Measurements from ENCODE around the gene WNK4. TPM values are rescaled to one million over a fixed set of nuclear protein-coding genes. Genes with fewer than 3 reads are reported as not detected.
A peak's percentile ranks its signal among the peaks of the same experiment; 100 is the strongest.

WNK4 gene
- total RNA-seq, 1 donor from 2014 or later, result not detected

- no peak for DNase-seq (ENCODE audit: low spot score in 2 of 2)
- Histone ChIP-seq H3K36me3 (peaks cover 27 to 45% of the 10 kb centered on the region in 2 donors), H3K27me3 (no peaks in the 10 kb centered on the region), H3K4me1 (peaks cover 6% of the 10 kb centered on the region in 2 donors), H3K9me3 (no peaks in the 10 kb centered on the region), H3K4me3 (no peak overlapping the region), H3K27ac (no peak overlapping the region)
- TF ChIP-seq CTCF (IDR thresholded peaks at IDR 0.05), result no peak
- intact Hi-C loops (cut with DNase I), result no loop called here
These were observed 4.8 kb upstream of the WNK4 start for GRCh38 chr17:42775534-42776098.

GRCh38 chr17:42778570-42778969 is 1.8 kb upstream of the WNK4 start:
- Histone ChIP-seq H3K36me3 (peaks cover 27 to 45% of the 10 kb centered on the region in 2 donors), H3K27me3 (peaks cover 5% of the 10 kb centered on the region), H3K4me3 (no peak overlapping the region), H3K27ac (no peak overlapping the region), H3K9me3 (no peaks in the 10 kb centered on the region), H3K4me1 (peaks cover 10% of the 10 kb centered on the region in 2 donors)
- intact Hi-C loops (cut with DNase I), result no loop called here
- TF ChIP-seq CTCF (IDR thresholded peaks at IDR 0.05), result no peak
- DNase-seq (ENCODE audit: low spot score in 2 of 2), result no peak

GRCh38 chr17:42779304-42779935 is 990 bp upstream of the WNK4 start:
- peaks cover 6 to 7% of the 10 kb centered on the region in 2 donors for H3K4me1 ChIP-seq

GRCh38 chr17:42780851-42781638 is 635 bp downstream of the WNK4 start:
- no peak for TF ChIP-seq CTCF (IDR thresholded peaks at IDR 0.05)
- H3K4me1 ChIP-seq, result peaks cover 6% of the 10 kb centered on the region in 2 donors
- H3K27me3 ChIP-seq, result peaks cover 12% of the 10 kb centered on the region
- H3K4me3 ChIP-seq, result peak overlapping the region; percentile 45 to 47
- no peaks in the 10 kb centered on the region for H3K9me3 ChIP-seq
- H3K27ac ChIP-seq, result no peak overlapping the region
- no peak for DNase-seq (ENCODE audit: low spot score in 2 of 2)
- peaks cover 21 to 34% of the 10 kb centered on the region in 2 donors for H3K36me3 ChIP-seq
- intact Hi-C loops (cut with DNase I), result no loop called here

More at GRCh38 chr17:42779304-42779935, 990 bp upstream of the WNK4 start:
- DNase-seq (ENCODE audit: low spot score in 2 of 2), result no peak
- Histone ChIP-seq H3K4me3 (no peak overlapping the region), H3K27me3 (peaks cover 12% of the 10 kb centered on the region), H3K36me3 (peaks cover 27 to 45% of the 10 kb centered on the region in 2 donors), H3K9me3 (no peaks in the 10 kb centered on the region), H3K27ac (no peak overlapping the region)
- intact Hi-C loops (cut with DNase I), result no loop called here
- no peak for TF ChIP-seq CTCF (IDR thresholded peaks at IDR 0.05)

GRCh38 chr17:42781639-42782165 is 1.3 kb downstream of the WNK4 start:
- no peaks in the 10 kb centered on the region for H3K9me3 ChIP-seq
- peaks cover 6% of the 10 kb centered on the region in 2 donors for H3K4me1 ChIP-seq
- H3K27me3 ChIP-seq, result peaks cover 12% of the 10 kb centered on the region
- intact Hi-C loops (cut with DNase I), result no loop called here
- H3K36me3 ChIP-seq, result peaks cover 21 to 27% of the 10 kb centered on the region in 2 donors
- H3K27ac ChIP-seq, result no peak overlapping the region
- DNase-seq (ENCODE audit: low spot score in 2 of 2), result no peak
- no peak for TF ChIP-seq CTCF (IDR thresholded peaks at IDR 0.05)
- H3K4me3 ChIP-seq, result no peak overlapping the region

All from ascending aorta (tissue), 2 donors.